WI38 (cell line): ENCODE results near the gene RHBDL1.

ENCODE experiments used
- H3K4me3 ChIP-seq: 2 replicates; pipeline ENCODE4 v1.5.1; 2011; ENCODE audit warnings: low read depth, mild to moderate bottlenecking, control low read depth, low read length
- CTCF ChIP-seq: IDR thresholded peaks from 2 replicates; pipeline ENCODE4 v1.5.1; 2012; ENCODE audit warnings: low read depth, mild to moderate bottlenecking, control low read depth, low read length

The RHBDL1 gene

GRCh38 chr16:629833-630248 is 45.6 kb upstream of the RHBDL1 start:
- no peak overlapping the region for H3K4me3 ChIP-seq
- TF ChIP-seq CTCF, result no peak

- TF ChIP-seq CTCF, result no peak
- no peak overlapping the region for H3K4me3 ChIP-seq
Measured at GRCh38 chr16:630249-630814, 45.1 kb upstream of the RHBDL1 start.

DNA sequence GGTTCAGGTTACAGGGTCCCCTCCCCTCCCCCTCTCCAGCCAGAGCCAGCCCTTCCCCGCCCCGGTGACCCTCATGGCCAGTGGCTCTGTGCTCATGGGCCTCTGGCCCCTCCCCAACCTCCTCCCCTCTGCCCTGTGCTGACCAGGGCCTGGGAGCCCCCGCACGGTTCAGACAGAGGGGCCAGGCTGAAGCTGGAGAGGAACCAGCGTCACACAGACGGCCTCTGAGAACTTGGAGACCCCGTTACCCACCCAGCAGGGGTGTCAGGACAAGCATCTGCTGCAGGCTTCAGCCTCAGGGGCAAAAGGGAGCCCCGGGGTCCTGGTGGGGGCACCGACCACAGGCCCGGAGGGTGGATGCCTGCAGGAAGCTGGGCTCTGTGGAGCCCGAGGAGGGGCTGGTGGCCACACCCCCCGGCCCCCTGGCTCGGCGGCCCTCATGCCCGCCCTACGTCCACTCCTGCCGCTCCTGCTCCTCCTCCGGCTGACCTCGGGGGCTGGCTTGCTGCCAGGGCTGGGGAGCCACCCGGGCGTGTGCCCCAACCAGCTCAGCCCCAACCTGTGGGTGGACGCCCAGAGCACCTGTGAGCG is 44.6 kb upstream of the RHBDL1 start, which contains the start of gene WFIKKN1:
WFIKKN1 (plus strand) TSS at position 171 of the 591 bp plus-strand sequence; CDS start at position 440, 269 bp downstream.
- no peak for TF ChIP-seq CTCF
- no peak within 1 kb of the TSS for H3K4me3 ChIP-seq

DNA sequence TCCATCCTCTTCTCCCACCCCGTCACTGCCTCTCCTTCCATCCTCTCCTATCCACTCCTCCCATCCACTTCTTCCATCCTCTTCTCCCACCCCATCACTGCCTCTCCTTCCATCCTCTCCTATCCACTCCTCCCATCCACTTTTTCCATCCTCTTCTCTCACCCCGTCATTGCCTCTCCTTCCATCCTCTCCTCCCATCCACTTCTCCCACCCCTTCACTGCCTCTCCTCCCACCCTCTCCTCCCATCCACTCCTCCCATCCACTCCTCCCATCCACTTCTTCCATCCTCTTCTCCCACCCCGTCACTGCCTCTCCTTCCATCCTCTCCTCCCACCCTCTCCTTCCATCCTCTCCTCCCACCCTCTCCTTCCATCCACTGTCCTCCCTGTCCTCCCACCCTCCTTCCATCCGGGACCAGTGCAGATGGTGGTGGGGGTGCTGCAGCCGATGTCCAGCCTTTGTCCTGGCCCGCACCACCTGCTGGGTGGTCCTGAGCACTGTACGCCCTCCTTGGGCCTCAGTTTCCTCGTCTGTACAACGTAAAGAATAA is 43.6 kb upstream of the RHBDL1 start:
- TF ChIP-seq CTCF, result no peak
- H3K4me3 ChIP-seq, result no peak overlapping the region

DNA sequence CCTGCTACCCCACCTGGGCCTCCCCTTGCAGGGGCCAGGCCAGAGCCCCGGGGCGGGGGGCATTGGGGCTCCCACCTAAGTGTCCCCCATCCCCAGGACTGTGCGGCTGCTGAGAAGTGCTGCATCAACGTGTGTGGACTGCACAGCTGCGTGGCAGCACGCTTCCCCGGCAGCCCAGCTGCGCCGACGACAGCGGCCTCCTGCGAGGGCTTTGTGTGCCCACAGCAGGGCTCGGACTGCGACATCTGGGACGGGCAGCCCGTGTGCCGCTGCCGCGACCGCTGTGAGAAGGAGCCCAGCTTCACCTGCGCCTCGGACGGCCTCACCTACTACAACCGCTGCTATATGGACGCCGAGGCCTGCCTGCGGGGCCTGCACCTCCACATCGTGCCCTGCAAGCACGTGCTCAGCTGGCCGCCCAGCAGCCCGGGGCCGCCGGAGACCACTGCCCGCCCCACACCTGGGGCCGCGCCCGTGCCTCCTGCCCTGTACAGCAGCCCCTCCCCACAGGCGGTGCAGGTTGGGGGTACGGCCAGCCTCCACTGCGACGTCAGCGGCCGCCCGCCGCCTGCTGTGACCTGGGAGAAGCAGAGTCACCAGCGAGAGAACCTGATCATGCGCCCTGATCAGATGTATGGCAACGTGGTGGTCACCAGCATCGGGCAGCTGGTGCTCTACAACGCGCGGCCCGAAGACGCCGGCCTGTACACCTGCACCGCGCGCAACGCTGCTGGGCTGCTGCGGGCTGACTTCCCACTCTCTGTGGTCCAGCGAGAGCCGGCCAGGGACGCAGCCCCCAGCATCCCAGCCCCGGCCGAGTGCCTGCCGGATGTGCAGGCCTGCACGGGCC is 42.8 kb upstream of the RHBDL1 start:
- TF ChIP-seq CTCF, result no peak
- H3K4me3 ChIP-seq, result no peak overlapping the region

DNA sequence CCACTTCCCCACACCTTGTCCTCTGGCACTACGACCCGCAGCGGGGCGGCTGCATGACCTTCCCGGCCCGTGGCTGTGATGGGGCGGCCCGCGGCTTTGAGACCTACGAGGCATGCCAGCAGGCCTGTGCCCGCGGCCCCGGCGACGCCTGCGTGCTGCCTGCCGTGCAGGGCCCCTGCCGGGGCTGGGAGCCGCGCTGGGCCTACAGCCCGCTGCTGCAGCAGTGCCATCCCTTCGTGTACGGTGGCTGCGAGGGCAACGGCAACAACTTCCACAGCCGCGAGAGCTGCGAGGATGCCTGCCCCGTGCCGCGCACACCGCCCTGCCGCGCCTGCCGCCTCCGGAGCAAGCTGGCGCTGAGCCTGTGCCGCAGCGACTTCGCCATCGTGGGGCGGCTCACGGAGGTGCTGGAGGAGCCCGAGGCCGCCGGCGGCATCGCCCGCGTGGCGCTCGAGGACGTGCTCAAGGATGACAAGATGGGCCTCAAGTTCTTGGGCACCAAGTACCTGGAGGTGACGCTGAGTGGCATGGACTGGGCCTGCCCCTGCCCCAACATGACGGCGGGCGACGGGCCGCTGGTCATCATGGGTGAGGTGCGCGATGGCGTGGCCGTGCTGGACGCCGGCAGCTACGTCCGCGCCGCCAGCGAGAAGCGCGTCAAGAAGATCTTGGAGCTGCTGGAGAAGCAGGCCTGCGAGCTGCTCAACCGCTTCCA is 42.0 kb upstream of the RHBDL1 start:
- H3K4me3 ChIP-seq, result no peak overlapping the region

More for the DNA sequence above, 42.0 kb upstream of the RHBDL1 start:
- no peak for TF ChIP-seq CTCF
